C4-2B (cell line): ENCODE data around the gene GRIN2B.

Experiments
- H3K27ac ChIP-seq: fragments of 450-650 bp; 2 replicates; pipeline ENCODE4 v1.5.1; 2017
- CTCF ChIP-seq: fragments of 450-650 bp; conservative IDR thresholded peaks from 2 replicates; pipeline ENCODE4 v1.5.1; 2017; ENCODE audit warnings: mild to moderate bottlenecking
- ZFX ChIP-seq: fragments of 450-650 bp; IDR thresholded peaks from 2 replicates; pipeline ENCODE4 v1.6.1; 2017

The GRIN2B gene

GRCh38 chr12:13992106-13992505 is 10.7 kb upstream of the GRIN2B start:
- TF ChIP-seq ZFX, result no peak
- TF ChIP-seq CTCF, result no peak
- H3K27ac ChIP-seq, result no peak overlapping the region

GRCh38 chr12:13986031-13986430 is 4.6 kb upstream of the GRIN2B start:
- TF ChIP-seq CTCF (no peak), ZFX (no peak)

GRCh38 chr12:13981990-13982389 is 588 bp upstream of the GRIN2B start:
- peak; percentile 34 for TF ChIP-seq CTCF
- no peak for TF ChIP-seq ZFX
- H3K27ac ChIP-seq, result no peak overlapping the region

More at GRCh38 chr12:13986031-13986430, 4.6 kb upstream of the GRIN2B start:
- H3K27ac ChIP-seq, result no peak overlapping the region

GRCh38 chr12:13980538-13981295 is 685 bp downstream of the GRIN2B start:
- TF ChIP-seq CTCF (no peak), ZFX (no peak)
- no peak overlapping the region for H3K27ac ChIP-seq

GRCh38 chr12:13979772-13980378 is 1.5 kb downstream of the GRIN2B start:
- TF ChIP-seq CTCF (no peak), ZFX (no peak)
- no peak overlapping the region for H3K27ac ChIP-seq

GRCh38 chr12:13978876-13979275 is 2.5 kb downstream of the GRIN2B start:
- H3K27ac ChIP-seq, result no peak overlapping the region
- no peak for TF ChIP-seq CTCF
- TF ChIP-seq ZFX, result no peak

- H3K27ac ChIP-seq, result no peak overlapping the region
- peak; percentile 14; the same call in 1 of the 2 replicates for TF ChIP-seq CTCF
- no peak for TF ChIP-seq ZFX
These were observed 4.5 kb downstream of the GRIN2B start for GRCh38 chr12:13976880-13977279.
